SK-N-SH treated with all-trans-retinoic acid at 6 μM for 48 hours (cell line): ENCODE data around the gene FAM90A1.
A peak's percentile ranks its signal among the peaks of the same experiment; 100 is the strongest.
"Not testable (repeated sequence)": the region's sequence is repeated elsewhere in the genome, so short reads cannot be mapped to it uniquely, and the experiment has no call there.

Source experiments
- ATAC-seq: fragments of 200-7000 bp; cut with Tn5 transposase; 3 replicates; pipeline ENCODE4 v1.9.1; 2020; ENCODE audit warnings: mild to moderate bottlenecking, moderate library complexity

FAM90A1 gene

DNA sequence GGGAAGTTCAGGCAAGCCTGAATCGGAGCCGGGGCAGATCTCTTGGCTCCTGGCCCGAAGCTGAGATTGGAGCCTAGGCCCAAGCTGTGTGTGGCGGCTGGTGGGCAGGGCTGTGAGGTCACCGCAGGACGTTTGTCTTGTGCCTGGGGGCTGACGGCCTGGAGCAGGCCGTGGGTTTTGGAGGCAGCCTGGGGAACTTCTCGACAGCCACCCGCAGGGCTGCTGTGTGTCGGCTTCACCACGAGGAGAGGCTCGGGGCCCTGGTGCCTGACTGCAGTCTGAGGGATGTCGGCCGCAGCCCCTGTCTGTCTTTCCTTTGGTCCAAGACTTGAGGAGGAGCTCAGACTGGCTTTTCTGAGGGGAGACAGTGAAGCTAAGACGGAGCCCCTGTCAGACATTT, 5.1 kb downstream of the FAM90A1 start:
- ATAC-seq, result not testable (repeated sequence)

DNA sequence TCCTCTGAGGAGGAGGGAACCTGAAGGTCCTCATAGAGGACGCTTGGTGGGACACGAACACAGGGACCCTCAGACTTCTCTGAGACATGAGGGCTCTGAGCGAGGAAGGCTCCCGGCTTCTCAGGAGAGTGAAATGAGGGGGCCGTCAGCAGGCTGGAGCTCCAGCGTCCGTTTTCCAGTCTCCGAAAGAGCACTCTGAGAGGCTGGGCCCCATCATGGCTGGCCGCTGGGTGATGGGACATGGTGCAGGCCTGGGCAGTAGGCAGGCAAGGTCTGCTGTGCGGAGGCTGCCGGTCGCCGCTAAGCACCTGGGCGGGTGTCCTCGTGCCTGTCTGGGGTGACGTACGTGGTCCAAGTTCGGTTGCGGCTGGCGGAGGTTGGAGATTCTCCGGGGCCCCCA, 5.6 kb downstream of the FAM90A1 start:
- ATAC-seq, result not testable (repeated sequence)

DNA sequence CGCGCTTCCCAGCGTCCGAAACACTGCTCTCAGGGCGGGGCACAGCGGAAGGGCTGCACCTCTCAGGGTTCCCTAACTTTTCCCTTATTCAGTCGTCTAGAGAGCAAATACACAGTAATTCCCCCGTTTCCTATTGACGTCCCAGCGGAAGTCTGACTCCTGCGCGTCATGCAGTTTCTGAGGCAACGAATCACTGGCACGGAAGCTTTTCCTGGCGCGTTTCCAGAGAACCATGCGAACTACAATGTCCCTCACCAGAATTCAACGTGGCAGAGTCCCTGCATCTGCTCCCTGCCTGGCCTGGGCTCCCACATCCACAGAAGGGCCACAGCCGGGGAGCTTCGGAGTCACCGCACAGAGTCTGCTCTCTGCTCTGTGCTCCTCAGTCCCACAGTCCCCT, 6.0 kb downstream of the FAM90A1 start:
- not testable (repeated sequence) for ATAC-seq

DNA sequence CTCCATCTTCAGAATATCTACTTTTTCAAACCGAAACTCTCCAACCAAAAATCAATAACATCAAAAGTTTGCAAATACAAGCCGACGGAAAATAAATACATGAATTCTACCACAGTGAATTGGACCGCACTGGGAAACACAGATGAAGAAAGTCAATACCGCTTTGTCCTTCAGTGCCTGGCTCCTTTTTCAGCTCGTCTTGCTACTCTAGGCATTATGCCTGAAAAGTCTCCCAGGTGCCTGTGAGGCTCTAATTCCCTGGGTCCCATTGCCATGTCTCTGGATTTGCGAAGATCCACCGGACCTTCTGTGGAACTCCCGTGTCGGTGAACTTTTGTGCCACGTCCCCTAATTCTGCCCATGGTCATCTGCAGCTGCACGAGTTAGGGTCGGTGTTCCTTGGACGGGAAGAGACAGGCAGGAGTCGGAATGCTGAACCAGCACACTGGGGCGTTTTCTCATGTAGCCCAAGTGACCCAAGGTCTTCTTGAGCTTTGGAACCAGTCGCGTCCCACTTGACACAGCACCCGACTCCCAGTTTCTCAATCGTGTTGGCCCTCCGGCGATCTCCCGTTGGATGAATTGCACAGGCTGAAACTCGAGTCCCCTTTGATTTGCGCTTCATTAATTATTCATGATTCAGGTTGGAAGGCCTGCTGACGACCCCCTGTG, 8.6 kb downstream of the FAM90A1 start:
- ATAC-seq, result not testable (repeated sequence)

DNA sequence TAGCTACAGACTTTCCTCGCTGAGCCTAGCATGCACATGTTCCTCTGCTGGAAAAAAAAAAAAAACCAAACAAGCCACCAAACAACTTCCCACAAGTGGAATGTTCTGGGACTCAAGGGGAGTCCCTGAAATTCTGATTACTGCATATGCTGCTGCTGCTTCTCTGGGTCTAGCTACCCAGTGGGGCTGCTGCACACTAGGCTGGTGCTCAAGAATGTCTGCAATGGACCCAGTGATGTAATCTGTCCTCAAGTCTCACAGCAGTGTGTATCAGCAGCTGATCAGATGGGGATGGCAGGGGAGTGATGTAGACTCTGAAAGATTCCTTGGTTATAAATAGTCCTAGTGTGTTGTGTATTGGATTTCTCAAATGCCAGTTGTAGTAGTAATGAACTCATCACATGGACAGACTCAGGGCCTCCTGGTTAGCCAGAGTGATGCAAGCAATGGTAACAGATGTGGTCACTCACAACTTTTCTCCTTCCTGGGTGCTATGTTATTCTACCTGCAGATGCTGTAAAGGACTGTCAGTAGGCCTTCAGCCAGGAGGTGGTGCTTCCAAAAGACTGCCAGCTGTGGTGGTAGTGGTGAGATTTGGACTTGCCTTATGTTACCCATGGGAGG, 29.6 kb downstream of the FAM90A1 start:
- ATAC-seq, result not testable (repeated sequence)

DNA sequence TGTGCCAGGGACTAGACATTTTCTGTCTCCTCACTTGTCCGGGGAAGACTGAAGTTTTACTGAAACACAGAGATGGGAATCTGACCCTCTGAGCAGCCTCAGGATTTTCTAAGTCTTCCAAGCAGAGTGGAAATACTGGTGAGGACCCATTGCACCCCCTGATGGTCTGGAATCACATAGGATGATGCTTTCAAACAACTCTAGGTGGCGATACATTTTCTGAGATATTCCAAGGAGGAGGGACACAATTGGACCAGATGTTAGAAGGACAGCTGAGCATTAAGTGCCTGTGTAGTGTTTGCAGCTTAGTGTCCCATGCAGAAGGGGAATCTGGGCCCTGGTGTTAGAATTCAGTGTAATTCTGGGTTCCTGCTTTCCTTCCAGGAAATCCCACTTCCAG, 39.3 kb downstream of the FAM90A1 start:
- not testable (repeated sequence) for ATAC-seq

DNA sequence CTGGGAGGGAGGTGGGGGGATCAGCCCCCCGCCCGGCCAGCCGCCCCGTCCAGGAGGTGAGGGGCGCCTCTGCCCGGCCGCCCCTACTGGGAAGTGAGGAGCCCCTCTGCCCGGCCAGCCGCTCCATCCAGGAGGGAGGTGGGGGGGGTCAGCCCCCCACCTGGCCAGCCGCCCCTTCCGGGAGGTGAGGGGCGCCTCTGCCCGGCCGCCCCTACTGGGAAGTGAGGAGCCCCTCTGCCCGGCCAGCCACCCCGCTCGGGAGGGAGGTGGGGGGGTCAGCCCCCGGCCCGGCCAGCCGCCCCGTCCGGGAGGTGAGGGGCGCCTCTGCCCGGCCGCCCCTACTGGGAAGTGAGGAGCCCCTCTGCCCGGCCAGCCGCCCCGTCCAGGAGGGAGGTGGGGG, 43.2 kb downstream of the FAM90A1 start:
- not testable (repeated sequence) for ATAC-seq

DNA sequence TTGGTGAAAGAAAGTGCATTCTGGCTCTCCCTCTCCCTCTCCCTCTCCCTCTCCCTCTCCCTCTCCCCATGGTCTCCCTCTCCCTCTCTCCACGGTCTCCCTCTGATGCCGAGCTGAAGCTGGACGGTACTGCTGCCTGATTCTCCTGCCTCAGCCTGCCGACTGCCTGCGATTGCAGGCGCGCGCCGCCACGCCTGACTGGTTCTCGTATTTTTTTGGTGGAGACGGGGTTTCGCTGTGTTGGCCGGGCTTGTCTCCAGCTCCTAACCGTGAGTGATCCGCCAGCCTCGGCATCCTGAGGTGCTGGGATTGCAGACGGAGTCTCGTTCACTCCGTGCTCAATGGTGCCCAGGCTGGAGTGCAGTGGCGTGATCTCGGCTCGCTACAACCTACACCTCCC, 44.1 kb downstream of the FAM90A1 start:
- not testable (repeated sequence) for ATAC-seq

DNA sequence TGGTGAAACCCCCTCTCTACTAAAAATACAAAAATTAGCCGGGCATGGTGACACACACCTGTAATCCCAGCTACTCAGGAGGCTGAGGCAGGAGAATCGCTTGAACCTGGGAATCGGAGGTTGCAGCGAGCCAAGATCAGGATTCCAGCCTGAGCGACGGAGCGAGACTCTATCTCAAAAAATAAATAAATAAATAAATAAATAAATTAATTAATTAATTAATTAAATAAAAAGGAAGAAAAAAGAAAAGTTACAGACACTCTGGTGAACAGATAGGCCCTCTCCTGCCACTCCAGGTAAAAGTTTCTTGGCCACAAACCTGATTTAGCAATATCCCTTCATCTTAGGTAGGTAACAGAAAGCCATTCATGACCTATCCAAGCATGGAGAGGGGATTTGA, 44.5 kb downstream of the FAM90A1 start:
- ATAC-seq, result not testable (repeated sequence)

DNA sequence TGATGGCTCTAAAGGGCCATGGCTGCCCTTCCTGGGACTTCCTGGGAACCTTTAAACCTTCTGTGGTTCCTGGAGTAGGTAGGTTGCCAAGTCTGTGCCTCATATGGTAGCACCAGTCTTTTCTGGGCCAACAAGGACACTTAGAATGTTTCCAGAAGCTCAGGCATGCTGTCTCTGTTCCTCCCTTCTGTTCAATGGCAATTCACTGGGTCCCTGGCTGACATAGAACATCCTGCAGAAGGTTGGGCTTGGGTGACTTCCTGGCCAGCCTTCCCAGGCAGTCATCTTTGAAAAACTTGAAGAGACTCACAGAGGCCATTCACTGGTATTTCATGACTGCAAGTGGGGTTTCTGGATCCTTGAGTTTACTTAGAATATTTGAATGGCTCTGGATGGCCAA, 46.1 kb downstream of the FAM90A1 start:
- ATAC-seq, result not testable (repeated sequence)

DNA sequence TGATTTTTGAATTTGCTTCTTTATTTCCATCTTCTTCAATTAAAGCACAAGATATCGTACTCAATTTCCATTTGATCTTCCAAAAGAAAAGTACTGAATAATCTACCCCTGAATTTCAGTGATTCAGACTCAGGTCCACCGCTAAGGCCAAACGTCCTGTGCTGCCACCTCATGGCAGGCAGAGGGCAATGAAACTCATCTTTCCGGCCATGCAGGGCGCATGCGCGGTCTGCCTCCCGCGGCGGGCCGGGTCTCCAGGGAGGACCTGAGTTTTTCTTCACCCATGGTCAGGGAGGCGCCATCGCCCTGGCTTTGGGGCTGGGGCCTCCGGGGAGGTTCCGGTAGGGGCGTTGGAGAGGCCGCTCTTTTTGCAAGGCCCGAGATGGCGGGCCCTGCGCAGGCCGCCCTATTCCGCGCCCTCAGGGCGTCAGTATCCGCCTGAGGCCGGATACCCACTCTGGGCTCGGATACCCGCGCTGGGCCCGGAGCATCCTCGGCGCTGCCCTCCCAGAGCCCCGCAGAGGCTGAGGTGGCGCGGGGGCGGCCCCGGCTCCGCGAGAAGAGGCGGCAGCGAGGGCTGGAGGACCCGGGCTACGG, 47.3 kb downstream of the FAM90A1 start:
- peak; percentile 66 for ATAC-seq

DNA sequence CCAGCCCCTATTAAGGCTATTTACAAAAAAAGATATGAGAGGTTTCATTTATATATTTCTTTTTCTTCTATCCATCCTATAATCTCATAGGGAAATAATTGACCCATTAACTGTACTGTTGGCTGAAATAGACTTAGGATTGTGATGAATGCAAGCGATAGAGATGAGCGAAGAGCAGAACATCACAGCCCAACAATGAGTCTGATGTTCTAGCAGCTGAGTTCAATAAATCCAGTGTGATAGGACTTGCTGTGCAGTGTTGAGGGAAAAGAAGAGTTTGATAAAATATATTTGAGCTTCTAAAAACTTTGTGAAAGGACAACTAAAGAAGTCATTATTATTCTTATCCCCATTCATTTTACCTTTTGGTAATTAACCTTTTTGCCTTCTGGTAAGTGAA, 54.5 kb downstream of the FAM90A1 start:
- ATAC-seq, result not testable (repeated sequence)
